Coronary artery (tissue), 2 donors: ENCODE results near the gene EML3.

Source experiments
- DNase-seq: peaks from one replicate; pipeline ENCODE4 v3.0.0-alpha.2; 2017; ENCODE audit warnings: low spot score
- H3K27ac ChIP-seq, 2 donors: fragments of 200-600 bp; sonication (generic); one replicate each; pipeline ENCODE4 v1.5.1; 2016 to 2019
- H3K4me3 ChIP-seq: fragments of 200-600 bp; sonication (generic); 2 replicates; pipeline ENCODE4 v1.5.1; 2016; ENCODE audit warnings: mild to moderate bottlenecking, moderate library complexity
- TF ChIP-seq, protein P1 (sequence below): fragments of 200-600 bp; sonication (generic); IDR thresholded peaks from one replicate; pipeline ENCODE4 v1.5.1; 2019; ENCODE audit warnings: antibody characterized with exemption

EML3 gene

DNA sequence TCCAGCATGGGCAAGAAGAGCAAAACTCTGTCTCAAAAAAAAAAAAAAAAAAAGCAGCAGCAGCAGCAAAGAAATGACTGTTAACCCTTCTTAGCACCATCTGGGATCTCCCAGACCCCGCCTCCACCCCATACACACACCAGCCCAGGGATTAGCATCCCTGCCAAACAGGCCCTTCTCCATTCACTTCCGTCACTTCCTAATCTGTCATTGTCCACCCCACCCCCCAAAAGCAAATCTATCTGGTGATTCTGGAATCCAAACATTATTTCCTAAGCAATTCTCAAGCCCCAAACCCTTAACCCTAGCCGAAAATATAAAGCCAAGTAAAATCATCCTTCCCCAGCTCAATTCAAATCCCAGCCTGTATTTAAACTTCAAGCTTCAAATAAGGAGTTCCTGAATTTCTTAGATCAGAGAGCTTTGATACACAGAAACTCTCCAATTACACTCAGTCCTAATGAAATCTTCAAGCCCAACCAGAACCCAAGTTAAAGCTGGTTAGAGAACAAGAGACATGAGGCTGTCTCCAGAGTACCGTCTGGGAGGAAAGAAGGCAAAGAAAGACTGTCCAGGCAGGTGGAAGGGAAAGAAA, 60.0 kb downstream of the EML3 start:
- no peak for DNase-seq
- H3K4me3 ChIP-seq, result peak overlapping the region; percentile 57
- H3K27ac ChIP-seq, result peak overlapping the region; percentile 93 to 95
- TF ChIP-seq, protein P1, sequence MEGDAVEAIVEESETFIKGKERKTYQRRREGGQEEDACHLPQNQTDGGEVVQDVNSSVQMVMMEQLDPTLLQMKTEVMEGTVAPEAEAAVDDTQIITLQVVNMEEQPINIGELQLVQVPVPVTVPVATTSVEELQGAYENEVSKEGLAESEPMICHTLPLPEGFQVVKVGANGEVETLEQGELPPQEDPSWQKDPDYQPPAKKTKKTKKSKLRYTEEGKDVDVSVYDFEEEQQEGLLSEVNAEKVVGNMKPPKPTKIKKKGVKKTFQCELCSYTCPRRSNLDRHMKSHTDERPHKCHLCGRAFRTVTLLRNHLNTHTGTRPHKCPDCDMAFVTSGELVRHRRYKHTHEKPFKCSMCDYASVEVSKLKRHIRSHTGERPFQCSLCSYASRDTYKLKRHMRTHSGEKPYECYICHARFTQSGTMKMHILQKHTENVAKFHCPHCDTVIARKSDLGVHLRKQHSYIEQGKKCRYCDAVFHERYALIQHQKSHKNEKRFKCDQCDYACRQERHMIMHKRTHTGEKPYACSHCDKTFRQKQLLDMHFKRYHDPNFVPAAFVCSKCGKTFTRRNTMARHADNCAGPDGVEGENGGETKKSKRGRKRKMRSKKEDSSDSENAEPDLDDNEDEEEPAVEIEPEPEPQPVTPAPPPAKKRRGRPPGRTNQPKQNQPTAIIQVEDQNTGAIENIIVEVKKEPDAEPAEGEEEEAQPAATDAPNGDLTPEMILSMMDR, result no peak
